Breast epithelium (tissue), 4 donors: ENCODE results near the gene MC1R. TPM values are rescaled to one million over a fixed set of nuclear protein-coding genes. Genes with fewer than 3 reads are reported as not detected.
"Not testable (repeated sequence)": the region's sequence is repeated elsewhere in the genome, so short reads cannot be mapped to it uniquely, and the experiment has no call there.

Source experiments
- DNase-seq, 2 donors: peaks; one replicate each; pipeline ENCODE4 v3.0.0-alpha.2; 2019; ENCODE audit warnings: low spot score in 2 of 2
- H3K27ac ChIP-seq, 2 donors: fragments of 200-600 bp; sonication (generic) in 1 of 2; one replicate each; pipeline ENCODE4 v1.5.1; 2016 to 2019; ENCODE audit warnings: mild to moderate bottlenecking in 1 of 2
- H3K27me3 ChIP-seq, 2 donors: fragments of 200-600 bp; sonication (generic) in 1 of 2; one replicate each; pipeline versions ENCODE4 v1.5.1 to v1.6.0; 2017 to 2019; ENCODE audit warnings: control low read depth in 1 of 2, mild to moderate bottlenecking in 1 of 2
- H3K36me3 ChIP-seq: fragments of 200-600 bp; one replicate; pipeline ENCODE4 v1.5.1; 2019
- H3K4me1 ChIP-seq, 2 donors: fragments of 200-600 bp; sonication (generic); one replicate each; pipeline ENCODE4 v1.5.1; 2016 to 2019; ENCODE audit warnings: control low read depth in 1 of 2
- H3K4me3 ChIP-seq, 3 donors: fragments of 200-600 bp; sonication (generic); 1 replicate in 2 of 3; 2 replicates in 1 of 3; pipeline ENCODE4 v1.5.1; 2016 to 2019; ENCODE audit warnings: mild to moderate bottlenecking in 3 of 3, moderate library complexity in 2 of 3
- H3K9me3 ChIP-seq, 2 donors: fragments of 200-600 bp; sonication (generic) in 1 of 2; one replicate each; pipeline ENCODE4 v1.5.1; 2016 to 2019; ENCODE audit warnings: control low read depth in 1 of 2
- POLR2A ChIP-seq: fragments of 450-650 bp; IDR thresholded peaks from one replicate; pipeline ENCODE4 v1.6.1; 2016; ENCODE audit warnings: antibody characterized with exemption, mild to moderate bottlenecking, moderate library complexity
- POLR2AphosphoS5 ChIP-seq, 3 donors: sonication (generic); formaldehyde crosslinking; IDR thresholded peaks; one replicate each; pipeline ENCODE4 v1.6.1; 2017; ENCODE audit warnings: antibody characterized with exemption in 3 of 3
- intact Hi-C: fragments of 100-400 bp; cut with DNase I; formaldehyde crosslinking; loops from one replicate; pipeline ENCODE4 v1.15.1; 2023; ENCODE audit warnings: low total_unique reads
- total RNA-seq, 3 donors: library from RNA; depleted of rRNA; stranded (reverse); fragments of >200 nt; gene quantifications; one replicate each; pipeline ENCODE4 v1.1.0, GENCODE V29; 2016
- TF ChIP-seq, protein P1 (sequence below), 3 donors: fragments of 450-650 bp; IDR thresholded peaks; one replicate each; pipeline ENCODE4 v1.5.1; 2016 to 2017; ENCODE audit warnings: antibody characterized with exemption in 3 of 3, mild to moderate bottlenecking in 3 of 3, moderate library complexity in 3 of 3

MC1R gene
- total RNA-seq, 3 donors from 2014 or later, result 3.7 to 7.2 (median 3.8) TPM

DNA sequence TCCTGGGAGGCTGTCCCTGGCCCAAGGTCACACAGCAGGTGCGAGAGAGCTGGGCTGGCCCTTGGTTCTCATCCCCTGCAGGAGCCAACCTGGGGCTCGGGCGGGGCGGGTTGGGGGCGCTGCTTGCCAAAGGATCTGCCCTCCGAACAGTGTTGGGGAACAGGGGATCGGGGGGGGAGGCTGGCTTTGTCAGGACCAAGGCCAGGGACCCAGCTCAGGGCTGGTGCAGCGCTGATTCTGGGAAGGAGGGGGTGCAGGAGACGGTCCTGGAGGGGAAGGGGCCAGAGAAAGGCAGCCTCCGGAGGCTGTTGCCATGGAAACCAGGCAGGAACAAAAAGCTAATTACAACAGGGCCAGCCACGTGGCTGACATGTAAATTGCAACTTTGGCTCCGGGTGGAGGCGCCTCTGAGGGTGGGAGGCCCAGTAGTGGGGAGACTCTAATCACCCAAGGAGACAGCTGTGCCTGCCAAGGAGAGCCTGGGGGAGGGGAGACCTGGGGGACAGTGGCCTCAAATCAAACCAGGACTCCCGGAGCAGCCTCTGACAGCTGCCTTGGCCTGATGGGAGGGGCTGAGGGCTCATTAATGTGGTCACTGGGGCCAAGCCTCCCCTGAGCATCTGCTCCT, 5.7 kb downstream of the MC1R start:
- no peaks in the 10 kb centered on the region for H3K36me3 ChIP-seq
- no peak for DNase-seq
- H3K27ac ChIP-seq, result no peak overlapping the region
- TF ChIP-seq POLR2AphosphoS5 (IDR thresholded peaks at IDR 0.05) (no peak), POLR2A (no peak)
- TF ChIP-seq, protein P1, sequence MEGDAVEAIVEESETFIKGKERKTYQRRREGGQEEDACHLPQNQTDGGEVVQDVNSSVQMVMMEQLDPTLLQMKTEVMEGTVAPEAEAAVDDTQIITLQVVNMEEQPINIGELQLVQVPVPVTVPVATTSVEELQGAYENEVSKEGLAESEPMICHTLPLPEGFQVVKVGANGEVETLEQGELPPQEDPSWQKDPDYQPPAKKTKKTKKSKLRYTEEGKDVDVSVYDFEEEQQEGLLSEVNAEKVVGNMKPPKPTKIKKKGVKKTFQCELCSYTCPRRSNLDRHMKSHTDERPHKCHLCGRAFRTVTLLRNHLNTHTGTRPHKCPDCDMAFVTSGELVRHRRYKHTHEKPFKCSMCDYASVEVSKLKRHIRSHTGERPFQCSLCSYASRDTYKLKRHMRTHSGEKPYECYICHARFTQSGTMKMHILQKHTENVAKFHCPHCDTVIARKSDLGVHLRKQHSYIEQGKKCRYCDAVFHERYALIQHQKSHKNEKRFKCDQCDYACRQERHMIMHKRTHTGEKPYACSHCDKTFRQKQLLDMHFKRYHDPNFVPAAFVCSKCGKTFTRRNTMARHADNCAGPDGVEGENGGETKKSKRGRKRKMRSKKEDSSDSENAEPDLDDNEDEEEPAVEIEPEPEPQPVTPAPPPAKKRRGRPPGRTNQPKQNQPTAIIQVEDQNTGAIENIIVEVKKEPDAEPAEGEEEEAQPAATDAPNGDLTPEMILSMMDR (IDR thresholded peaks at IDR 0.05), result no peak
- H3K9me3 ChIP-seq, result no peaks in the 10 kb centered on the region
- H3K4me3 ChIP-seq, result no peak overlapping the region
- H3K27me3 ChIP-seq, result peaks cover 22 to 35% of the 10 kb centered on the region in 2 donors
- intact Hi-C loops, result no loop called here
- peaks cover 4 to 19% of the 10 kb centered on the region in 2 donors for H3K4me1 ChIP-seq

DNA sequence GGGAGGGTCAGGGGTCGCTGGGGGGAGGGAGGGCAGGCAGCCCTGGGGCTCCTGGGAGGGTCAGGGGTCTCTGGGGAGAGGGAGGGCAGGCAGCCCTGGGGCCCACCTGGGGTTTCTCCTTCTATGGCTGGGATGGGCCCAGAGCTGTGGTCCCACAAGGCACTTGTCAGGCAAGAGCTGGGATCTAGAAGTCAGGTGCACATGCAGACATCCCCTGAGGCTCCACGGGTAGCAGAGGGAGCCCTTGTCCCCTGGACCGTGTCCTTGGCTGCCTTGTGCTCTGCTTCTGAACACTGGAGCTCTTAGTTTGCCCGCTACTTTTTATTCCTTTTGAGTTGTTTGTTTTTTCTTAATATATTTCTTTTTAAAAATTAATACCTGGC, 6.3 kb downstream of the MC1R start:
- no peaks in the 10 kb centered on the region for H3K9me3 ChIP-seq
- no peak for TF ChIP-seq POLR2A
- TF ChIP-seq POLR2AphosphoS5 (IDR thresholded peaks at IDR 0.05), result no peak
- H3K27ac ChIP-seq, result no peak overlapping the region
- H3K4me1 ChIP-seq, result peaks cover 4 to 19% of the 10 kb centered on the region in 2 donors
- no peaks in the 10 kb centered on the region for H3K36me3 ChIP-seq
- intact Hi-C loops, result no loop called here
- no peak overlapping the region for H3K4me3 ChIP-seq
- no peak for DNase-seq
- peaks cover 22 to 36% of the 10 kb centered on the region in 2 donors for H3K27me3 ChIP-seq

GRCh38 chr16:89925596-89926079, 7.0 kb downstream of the MC1R start:
- no peak for TF ChIP-seq POLR2A
- TF ChIP-seq, protein P1 (IDR thresholded peaks at IDR 0.05), result no peak
- TF ChIP-seq POLR2AphosphoS5 (IDR thresholded peaks at IDR 0.05), result no peak
- H3K4me1 ChIP-seq, result peaks cover 4 to 19% of the 10 kb centered on the region in 2 donors
- DNase-seq, result no peak
- intact Hi-C loops, result no loop called here
- no peaks in the 10 kb centered on the region for H3K36me3 ChIP-seq
- H3K4me3 ChIP-seq, result peak overlapping the region; percentile 40 to 63 (median 48)
- H3K27ac ChIP-seq, result no peak overlapping the region
- no peaks in the 10 kb centered on the region for H3K9me3 ChIP-seq
- peaks cover 22 to 36% of the 10 kb centered on the region in 2 donors for H3K27me3 ChIP-seq

DNA sequence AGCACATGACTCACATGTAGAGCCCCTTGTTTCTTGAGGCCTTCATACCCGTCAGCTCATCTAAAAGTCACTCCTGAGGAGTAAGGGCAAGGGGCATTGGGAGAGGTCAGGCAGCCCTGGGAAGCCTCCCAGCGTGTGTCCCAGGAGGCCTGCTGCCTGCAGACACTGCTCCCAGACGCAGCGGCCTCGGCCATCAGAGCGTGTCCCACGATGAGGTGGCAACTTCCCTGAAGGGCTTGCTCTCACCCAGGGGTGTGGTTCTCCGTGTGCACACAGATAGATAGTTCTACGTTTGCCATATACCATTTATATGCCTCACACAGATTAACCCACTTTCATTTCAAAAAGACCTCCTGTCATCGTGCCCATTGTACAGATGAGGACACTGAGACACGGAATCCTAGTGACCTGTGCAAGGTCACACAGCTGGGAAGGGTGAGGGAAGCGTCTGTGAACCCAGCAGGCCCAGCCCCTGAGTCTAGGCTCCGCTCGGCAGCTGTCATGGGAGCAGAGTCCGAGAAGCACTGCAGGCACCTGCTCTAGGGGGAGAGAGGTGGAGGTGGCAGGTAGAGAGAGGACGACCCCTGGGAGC, 12.7 kb downstream of the MC1R start:
- Histone ChIP-seq H3K4me1 (no peaks in the 10 kb centered on the region), H3K9me3 (no peaks in the 10 kb centered on the region), H3K4me3 (no peak overlapping the region), H3K36me3 (no peaks in the 10 kb centered on the region), H3K27ac (no peak overlapping the region), H3K27me3 (peaks cover 3 to 8% of the 10 kb centered on the region in 2 donors)
- intact Hi-C loops, result no loop called here
- no peak for DNase-seq
- TF ChIP-seq POLR2A, result no peak
- TF ChIP-seq, protein P1 (IDR thresholded peaks at IDR 0.05), result no peak
- no peak for TF ChIP-seq POLR2AphosphoS5 (IDR thresholded peaks at IDR 0.05)

- Histone ChIP-seq H3K4me3 (no peak overlapping the region), H3K36me3 (no peaks in the 10 kb centered on the region), H3K9me3 (no peaks in the 10 kb centered on the region), H3K27me3 (peaks cover 2 to 3% of the 10 kb centered on the region in 2 donors), H3K4me1 (no peaks in the 10 kb centered on the region), H3K27ac (no peak overlapping the region)
- no peak for TF ChIP-seq POLR2A
- TF ChIP-seq, protein P1 (IDR thresholded peaks at IDR 0.05), result no peak
- TF ChIP-seq POLR2AphosphoS5 (IDR thresholded peaks at IDR 0.05), result no peak
- intact Hi-C loops, result no loop called here
- no peak for DNase-seq
Observed at GRCh38 chr16:89931964-89932363, 13.3 kb downstream of the MC1R start.

DNA sequence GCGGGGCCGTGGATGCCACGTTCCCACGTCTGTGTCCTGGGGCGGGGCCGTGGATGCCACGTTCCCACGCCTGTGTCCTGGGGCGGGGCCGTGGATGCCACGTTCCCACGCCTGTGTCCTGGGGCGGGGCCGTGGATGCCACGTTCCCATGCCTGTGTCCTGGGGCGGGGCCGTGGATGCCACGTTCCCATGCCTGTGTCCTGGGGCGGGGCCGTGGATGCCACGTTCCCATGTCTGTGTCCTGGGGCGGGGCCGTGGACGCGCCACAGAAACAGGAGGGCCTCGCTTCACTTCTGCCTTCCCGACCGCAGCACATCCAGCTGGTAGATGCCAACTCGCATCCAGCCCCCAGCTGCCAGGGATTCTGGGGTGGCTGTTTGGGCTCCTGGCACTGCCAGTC, 15.4 kb downstream of the MC1R start:
- H3K9me3 ChIP-seq, H3K4me3 ChIP-seq, H3K4me1 ChIP-seq, DNase-seq, H3K27me3 ChIP-seq, intact Hi-C loops, H3K36me3 ChIP-seq, H3K27ac ChIP-seq: not testable (repeated sequence)
